HG02610 (cell line): ENCODE results near the gene INAFM1.
"Not testable (repeated sequence)": the region's sequence is repeated elsewhere in the genome, so short reads cannot be mapped to it uniquely, and the experiment has no call there.

Experiments used
- ATAC-seq: cut with Tn5 transposase; IDR thresholded peaks from one replicate; pipeline ENCODE4 v1.9.1; 2021; ENCODE audit warnings: mild to moderate bottlenecking, moderate library complexity; ENCODE audit not compliant: unreplicated experiment

Gene INAFM1

DNA sequence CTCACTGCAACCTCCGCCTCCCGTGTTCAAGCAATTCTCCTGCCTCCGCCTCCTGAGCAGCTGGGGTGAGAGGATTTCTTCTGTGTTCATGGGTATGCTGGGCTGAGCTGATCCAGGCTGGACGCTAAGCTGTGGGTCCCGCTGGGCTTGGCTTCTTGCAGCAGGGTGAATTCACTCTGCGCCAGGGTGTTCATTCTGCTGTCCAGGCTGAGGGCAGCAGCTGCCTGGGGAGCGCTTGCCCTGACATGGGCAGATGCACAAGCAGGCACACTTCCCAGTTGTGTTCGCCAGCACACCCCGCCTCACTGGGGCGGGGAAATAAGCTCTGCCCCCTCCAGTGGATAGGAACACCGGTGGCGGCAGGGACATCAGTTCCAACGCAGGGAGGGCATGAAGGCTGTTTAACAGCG is 7.3 kb upstream of the INAFM1 start:
- no peak for ATAC-seq

DNA sequence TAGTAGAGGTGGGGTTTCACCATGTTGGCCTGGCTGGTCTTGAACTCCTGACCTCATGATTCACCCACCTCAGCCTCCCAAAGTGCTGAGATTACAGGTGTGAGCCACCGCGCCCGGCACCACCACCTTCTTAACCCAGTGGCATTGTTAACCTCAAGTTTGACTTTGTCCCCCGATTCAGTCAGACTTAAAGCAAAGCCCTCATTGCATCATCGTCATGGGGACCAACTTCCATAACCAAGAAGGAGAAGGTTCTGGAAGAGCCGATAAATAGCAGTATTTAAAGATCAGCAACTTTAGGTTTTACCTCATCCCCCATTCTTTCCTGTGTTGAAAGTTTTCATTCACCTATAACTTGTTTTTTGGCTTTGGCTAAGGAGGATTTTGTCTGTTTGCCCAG is 6.7 kb upstream of the INAFM1 start:
- ATAC-seq: no peak

DNA sequence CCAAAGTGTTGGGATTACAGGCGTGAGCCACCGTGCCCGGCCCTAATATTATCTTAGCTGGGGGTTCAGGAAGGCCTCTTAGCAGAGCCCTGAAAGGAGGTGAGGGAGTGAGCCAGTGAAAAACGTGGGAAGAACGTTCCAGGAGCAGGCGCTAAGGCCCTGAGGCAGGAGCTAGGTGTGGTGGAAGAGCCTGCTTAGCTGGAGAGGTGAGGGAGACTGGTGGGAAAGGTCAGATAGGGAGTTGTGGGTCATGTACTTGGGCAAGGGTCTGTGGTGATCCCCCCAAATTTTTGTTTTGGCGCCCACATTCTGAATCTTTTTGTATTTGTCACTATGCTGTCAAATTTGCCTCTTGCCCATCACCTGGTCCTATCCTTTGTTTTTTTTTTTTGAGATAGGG is 5.1 kb upstream of the INAFM1 start:
- no peak for ATAC-seq

DNA sequence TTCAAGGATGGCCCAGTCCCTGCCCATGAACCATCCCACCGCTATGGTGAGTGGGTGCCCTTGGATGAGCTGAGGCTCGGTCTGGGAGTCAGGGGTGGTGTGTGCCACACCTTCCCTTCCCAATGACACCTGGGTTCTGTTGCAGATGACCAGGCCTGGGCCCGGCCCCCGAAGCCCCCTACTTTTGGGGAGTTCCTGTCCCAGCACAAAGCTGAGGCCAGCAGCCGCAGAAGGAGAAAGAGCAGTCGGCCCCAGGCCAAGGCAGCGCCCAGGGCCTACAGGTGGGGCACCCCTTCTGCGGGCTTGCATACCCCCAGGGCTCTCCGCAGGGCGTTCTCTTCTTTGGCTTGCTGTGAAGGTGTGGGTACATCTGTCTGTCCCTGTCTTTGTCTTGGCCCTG is 4.3 kb upstream of the INAFM1 start:
- ATAC-seq: no peak

DNA sequence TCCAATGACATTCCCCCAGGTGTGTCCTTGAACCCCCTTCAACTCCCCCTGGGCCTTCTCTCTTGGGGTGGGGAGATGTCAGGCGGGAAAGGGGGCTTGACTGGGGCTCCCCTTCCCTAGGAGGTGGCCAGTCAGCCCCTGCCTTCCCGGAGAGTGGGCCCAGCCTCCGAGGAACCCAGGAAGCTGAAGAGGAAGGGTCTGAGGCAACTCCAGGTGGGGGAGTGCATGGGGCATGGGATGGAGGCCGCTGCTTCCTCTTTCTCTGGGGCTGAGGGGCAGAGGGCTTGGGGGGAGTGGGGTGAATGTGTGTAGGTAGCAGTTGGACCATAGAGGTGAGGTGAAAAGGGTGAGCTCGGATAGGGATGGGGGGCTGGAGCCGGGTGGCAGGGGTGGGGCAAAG is 2.7 kb upstream of the INAFM1 start:
- no peak for ATAC-seq

DNA sequence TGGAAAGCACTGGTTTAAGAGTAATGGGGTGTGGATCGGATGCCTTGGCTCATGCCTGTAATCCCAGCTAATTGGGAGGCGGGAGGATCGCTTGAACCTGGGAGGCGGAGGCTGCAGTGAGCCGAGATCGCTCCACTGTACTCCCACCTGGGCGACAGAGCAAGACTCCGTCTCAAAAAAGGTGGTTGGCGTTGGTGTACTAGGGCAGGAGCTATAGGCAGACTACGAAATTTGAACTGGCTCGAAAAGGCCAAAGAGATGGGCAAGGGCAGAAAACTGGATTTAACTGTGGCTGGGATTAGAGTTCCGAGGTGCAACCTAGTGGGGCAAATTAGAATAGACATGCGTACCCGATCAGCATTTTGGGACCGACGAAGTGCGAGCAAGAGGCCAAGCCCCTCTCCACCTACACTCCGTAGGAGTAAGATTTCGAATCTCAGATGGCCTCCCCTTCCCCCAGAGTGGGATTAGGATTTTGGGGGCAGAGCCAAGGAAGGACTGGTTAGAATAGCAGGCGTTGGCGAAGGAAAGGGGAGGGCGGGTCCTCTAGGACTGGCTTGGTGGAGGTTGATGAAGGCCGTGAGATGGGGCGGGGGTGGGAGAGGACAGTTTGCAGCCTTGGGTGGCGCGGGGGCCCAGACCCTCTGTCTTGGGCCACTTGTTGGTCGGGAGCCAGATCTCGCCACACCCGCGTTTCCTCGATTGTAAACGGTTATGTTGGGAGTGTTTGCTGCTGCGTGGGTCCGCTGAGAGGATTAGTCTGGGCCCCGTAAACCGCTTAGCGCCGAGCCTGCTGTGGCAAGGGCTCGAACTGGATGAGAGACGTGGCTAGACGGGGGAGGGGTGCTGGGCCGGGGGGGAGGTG is 2.0 kb upstream of the INAFM1 start:
- no peak for ATAC-seq

- ATAC-seq: peak; percentile 56
Measured at GRCh38 chr19:47273313-47274070, 1.2 kb upstream of the INAFM1 start.

- ATAC-seq: no peak
Measured at GRCh38 chr19:47274891-47275761, 441 bp downstream of the INAFM1 start.

DNA sequence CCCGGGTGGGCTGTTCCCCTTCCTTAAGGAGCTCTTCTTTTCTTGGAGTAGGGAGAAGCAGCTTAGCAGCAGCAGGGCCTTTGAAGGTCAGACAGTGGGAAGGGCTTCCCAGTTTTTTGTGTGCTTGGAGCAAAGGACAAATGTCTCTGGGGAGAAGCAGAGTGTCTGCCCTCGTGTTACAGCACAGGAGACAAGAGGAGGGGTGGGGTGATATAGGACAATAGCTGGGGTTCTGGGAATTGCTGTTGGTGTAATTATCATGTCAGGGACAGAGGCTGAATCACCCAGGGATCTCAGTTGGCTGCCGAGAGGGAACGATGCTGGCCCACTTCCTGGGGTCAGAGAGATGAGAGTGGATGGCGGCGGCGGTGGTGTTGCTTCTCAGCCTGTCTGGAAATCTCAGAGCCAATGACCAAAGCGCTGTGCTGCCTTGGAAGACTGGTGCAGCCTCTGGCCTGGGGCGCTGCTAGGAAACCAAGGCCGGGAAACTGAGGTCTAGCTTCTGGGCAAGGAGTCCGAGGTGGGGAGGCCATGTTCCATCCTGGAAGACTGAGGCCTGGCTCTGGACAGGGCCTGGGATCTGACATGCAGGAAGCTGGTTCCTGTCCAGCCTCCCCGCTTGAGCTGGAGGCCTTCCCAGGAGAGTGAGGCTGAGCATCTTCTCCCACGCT is 1.2 kb downstream of the INAFM1 start:
- no peak for ATAC-seq

DNA sequence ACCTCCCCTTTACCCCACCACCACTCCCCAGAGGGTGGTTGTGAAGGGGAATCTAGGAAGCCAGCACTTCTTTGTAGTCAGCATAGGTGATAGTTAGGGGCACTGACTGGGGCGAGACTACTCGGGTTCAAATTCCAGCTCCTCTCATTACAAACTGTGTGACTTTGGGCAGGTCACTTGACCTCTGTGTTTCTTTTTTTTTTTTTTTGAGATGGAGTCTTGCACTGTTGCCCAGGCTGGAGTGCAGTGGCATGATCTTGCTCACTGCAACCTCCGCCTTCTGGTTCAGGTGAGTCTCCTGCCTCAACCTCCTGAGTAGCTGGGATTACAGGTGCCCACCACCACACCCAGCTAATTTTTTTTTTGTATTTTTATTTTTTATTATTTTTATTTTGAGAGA is 1.8 kb downstream of the INAFM1 start:
- not testable (repeated sequence) for ATAC-seq

DNA sequence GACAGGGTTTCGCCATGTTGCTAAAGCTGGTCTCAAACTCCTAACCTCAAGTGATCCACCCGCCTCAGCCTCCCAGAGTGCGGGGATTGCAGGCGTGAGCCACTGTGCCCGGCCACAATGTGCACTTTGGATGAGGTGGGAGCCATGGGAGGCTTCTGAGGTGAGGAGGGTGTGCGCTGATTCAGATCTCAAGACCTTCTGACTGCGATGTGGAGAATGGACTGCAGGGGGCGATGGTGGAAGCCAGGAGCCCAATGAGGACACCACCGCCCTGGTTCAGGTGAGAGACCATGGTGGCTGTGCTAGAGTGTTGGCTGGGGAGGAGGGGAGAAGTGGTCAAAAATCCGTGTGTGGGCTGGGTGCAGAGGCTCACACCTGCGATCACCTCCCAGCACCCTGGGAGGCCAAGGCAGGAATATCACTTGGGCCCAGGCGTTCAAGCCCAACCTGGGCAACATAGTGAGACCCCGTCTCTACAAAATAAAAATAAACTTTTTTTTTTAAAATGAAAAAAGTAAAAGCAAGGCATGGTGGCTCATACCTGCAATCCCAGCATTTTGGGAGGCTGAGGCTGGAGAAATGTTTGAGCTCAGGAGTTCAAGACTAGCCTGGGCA is 5.6 kb downstream of the INAFM1 start:
- no peak for ATAC-seq

GRCh38 chr19:47283405-47284059 is 8.8 kb downstream of the INAFM1 start:
- no peak for ATAC-seq

DNA sequence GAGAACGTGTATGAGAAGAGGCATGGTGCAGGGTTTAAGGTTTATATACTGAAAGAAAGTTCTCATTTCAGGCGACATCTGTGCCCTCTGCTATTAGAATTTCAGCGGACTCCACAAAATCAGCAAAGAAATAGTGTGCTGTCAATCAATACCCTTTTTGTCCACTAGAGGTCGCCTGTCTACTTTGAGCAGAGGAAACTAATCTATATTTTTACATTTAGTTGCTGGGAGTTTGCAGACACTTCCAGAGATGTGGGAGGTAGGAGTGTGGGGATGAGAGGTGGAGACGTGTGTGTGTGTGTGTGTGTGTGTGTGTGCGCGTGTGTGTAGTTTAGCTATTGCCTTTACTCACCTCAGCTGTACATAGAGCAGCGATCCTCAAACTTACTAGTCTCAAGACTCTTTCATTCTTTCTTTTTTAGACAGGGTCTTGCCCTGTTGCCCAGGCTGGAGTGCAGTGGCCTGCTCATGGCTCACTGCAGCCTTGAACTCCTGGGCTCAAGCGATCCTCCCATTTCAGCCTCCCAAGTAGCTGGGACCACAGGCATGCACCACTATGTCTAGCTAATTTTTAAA is 9.7 kb downstream of the INAFM1 start:
- ATAC-seq: no peak

DNA sequence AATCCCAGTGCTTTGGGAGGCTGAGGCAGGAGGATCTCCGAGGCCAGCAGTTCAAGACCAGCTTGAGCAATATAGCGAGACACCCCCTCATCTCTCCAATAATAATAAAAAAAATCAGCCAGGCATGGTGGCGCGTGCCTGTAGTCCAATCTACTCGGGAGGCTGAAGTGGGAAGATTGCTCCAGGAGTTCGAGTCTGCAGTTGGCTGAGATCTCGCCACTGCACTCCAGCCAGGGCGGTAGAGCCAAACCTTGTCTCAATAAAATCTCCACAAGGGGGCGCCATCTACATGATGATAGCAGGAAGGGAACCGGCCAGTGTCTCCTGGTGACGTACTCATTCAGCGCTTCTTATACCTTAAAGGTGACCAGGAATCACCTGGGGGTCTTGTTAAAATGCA is 21.4 kb downstream of the INAFM1 start:
- ATAC-seq: no peak

DNA sequence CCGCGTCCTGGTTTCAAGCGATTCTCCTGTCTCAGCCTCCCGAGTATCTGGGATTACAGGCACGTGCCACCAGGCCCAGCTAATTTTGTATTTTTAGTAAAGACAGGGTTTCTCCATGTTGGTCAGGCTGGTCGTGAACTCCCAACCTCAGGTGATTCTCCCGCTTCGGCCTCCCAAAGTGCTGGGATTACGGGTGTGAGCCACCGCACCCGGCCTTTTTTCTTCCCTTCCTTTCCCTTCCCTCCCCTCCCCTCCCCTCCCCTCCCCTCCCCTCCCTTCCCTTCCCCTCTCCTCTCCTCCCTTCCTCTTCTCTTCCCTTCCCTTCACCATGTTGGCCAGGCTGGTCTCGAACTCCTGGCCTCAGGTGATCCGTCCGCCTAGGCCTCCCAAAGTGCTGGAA is 26.2 kb downstream of the INAFM1 start:
- not testable (repeated sequence) for ATAC-seq

- ATAC-seq: no peak
Measured at GRCh38 chr19:47302249-47302648, 27.6 kb downstream of the INAFM1 start.

GRCh38 chr19:47303966-47304365 is 29.3 kb downstream of the INAFM1 start:
- ATAC-seq: no peak

DNA sequence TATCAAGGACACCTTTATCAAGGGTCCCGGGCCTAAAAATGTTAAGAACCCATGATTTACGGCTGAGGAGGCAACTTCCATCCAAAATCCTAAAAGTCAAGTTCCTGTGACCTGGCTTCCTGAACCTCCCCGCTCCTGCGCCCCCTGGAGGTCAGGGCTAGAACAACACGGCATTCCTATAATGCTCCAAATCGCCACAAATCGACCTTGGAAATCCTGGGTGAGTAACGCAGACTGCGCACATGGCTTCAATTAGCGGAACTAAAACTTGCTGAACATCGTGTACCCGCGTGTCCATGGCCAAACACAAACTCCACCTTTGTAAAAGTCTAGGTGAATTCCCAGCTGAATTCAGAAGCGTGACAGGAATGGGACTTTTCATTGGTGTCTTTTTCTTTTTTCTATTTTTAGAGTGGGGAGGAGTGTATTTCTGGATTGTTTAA is 30.6 kb downstream of the INAFM1 start:
- ATAC-seq: no peak

- no peak for ATAC-seq
Measured at GRCh38 chr19:47306303-47306702, 31.6 kb downstream of the INAFM1 start.
